ENCODE data around the gene CACNA1I.
A peak's percentile ranks its signal among the peaks of the same experiment; 100 is the strongest.

The CACNA1I gene

DNA sequence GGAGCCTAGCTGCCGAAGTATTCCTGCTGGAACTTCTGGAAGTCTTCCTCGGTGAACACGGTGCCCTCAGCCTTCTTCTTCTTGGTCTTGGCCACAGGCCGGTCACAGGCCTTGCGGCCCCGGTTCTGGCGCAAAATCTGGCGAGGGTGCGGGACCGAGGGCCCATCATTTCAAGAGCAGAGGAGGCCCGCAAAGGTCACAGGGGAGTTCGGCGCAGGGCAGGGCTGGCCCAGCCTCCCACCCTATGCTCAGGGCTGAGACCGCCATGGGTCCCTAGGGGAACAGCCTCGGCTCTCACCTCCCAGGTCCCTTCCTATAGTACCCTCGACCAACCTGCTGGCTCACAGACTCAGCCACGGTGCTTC lies 41.1 kb upstream of the CACNA1I start:
- H3K36me3 ChIP-seq (ENCODE audit: control insufficient read depth, insufficient read depth, low read length) = peaks cover 10% of the 10 kb centered on the region
- H3K4me3 ChIP-seq (replicated peaks; ENCODE audit: low read depth, low read length) = peak overlapping the region; percentile 32
- TF ChIP-seq, protein P1, sequence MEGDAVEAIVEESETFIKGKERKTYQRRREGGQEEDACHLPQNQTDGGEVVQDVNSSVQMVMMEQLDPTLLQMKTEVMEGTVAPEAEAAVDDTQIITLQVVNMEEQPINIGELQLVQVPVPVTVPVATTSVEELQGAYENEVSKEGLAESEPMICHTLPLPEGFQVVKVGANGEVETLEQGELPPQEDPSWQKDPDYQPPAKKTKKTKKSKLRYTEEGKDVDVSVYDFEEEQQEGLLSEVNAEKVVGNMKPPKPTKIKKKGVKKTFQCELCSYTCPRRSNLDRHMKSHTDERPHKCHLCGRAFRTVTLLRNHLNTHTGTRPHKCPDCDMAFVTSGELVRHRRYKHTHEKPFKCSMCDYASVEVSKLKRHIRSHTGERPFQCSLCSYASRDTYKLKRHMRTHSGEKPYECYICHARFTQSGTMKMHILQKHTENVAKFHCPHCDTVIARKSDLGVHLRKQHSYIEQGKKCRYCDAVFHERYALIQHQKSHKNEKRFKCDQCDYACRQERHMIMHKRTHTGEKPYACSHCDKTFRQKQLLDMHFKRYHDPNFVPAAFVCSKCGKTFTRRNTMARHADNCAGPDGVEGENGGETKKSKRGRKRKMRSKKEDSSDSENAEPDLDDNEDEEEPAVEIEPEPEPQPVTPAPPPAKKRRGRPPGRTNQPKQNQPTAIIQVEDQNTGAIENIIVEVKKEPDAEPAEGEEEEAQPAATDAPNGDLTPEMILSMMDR (IDR thresholded peaks at IDR 0.05; ENCODE audit: insufficient read depth, low read length, poor library complexity, severe bottlenecking) = no peak
- no peaks in the 10 kb centered on the region for H3K27me3 ChIP-seq (replicated peaks; ENCODE audit: control insufficient read depth, insufficient read depth, low read length)
- no peak for DNase-seq (ENCODE audit: extremely low read depth, insufficient read length)

DNA sequence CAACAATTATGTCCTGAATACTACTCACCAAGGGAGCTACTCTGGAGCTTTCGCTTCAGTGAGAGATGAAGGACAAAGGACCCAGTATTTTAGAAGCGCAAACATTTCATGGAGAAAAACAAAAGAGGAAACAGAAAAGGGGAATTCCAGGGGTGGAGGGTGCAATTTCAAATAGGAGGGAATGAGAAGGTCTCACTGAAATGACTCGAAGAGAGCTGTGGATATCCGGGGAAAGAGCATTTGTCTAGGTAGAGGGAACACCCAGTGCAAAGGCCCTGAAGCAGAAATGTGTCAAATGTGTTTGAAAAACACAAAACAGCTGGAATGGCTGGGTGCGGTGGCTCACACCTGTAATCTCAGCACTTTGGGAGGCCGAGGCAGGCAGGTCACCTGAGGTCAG lies 40.4 kb upstream of the CACNA1I start:
- DNase-seq (ENCODE audit: extremely low read depth, insufficient read length) = no peak
- TF ChIP-seq, protein P1 (IDR thresholded peaks at IDR 0.05; ENCODE audit: insufficient read depth, low read length, poor library complexity, severe bottlenecking) = no peak
- no peaks in the 10 kb centered on the region for H3K27me3 ChIP-seq (replicated peaks; ENCODE audit: control insufficient read depth, insufficient read depth, low read length)
- H3K36me3 ChIP-seq (ENCODE audit: control insufficient read depth, insufficient read depth, low read length) = peaks cover 7% of the 10 kb centered on the region
- H3K4me3 ChIP-seq (replicated peaks; ENCODE audit: low read depth, low read length) = peak overlapping the region; percentile 32

DNA sequence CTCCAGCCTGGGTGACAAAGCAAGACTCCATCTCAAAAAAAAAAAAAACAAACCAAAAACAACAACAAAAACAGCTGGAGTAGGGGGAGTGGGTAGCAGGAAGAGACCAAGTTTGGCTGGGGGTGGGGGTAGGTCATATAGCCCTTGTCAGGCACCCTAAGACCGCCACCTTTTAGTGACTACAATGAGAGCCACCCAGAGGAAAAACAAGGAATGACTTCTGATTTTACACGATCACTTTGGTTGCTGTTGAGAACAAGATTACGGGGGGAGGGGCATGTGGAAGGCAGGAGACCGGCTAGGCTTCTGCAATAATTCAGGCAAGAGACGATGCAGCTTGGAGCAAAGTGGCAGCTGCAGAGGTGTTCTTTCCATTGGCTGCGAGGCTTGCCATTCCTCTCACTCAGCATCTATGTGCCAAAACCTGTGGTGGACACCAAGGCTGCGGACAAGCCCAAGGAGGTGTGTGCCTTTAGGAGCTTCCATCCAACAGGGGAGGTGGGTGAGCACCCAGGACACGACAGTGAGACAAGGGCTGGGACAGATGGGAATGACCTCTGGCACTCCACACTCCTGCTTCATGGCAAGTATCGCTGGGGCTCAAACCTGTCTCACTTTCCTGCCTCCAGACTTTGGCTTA lies 39.7 kb upstream of the CACNA1I start:
- DNase-seq (ENCODE audit: extremely low read depth, insufficient read length) = no peak
- Histone ChIP-seq H3K4me3 (replicated peaks; ENCODE audit: low read depth, low read length) (peak overlapping the region; percentile 95), H3K27me3 (replicated peaks; ENCODE audit: control insufficient read depth, insufficient read depth, low read length) (no peaks in the 10 kb centered on the region), H3K36me3 (ENCODE audit: control insufficient read depth, insufficient read depth, low read length) (peaks cover 7% of the 10 kb centered on the region)
- TF ChIP-seq, protein P1 (IDR thresholded peaks at IDR 0.05; ENCODE audit: insufficient read depth, low read length, poor library complexity, severe bottlenecking) = no peak

DNA sequence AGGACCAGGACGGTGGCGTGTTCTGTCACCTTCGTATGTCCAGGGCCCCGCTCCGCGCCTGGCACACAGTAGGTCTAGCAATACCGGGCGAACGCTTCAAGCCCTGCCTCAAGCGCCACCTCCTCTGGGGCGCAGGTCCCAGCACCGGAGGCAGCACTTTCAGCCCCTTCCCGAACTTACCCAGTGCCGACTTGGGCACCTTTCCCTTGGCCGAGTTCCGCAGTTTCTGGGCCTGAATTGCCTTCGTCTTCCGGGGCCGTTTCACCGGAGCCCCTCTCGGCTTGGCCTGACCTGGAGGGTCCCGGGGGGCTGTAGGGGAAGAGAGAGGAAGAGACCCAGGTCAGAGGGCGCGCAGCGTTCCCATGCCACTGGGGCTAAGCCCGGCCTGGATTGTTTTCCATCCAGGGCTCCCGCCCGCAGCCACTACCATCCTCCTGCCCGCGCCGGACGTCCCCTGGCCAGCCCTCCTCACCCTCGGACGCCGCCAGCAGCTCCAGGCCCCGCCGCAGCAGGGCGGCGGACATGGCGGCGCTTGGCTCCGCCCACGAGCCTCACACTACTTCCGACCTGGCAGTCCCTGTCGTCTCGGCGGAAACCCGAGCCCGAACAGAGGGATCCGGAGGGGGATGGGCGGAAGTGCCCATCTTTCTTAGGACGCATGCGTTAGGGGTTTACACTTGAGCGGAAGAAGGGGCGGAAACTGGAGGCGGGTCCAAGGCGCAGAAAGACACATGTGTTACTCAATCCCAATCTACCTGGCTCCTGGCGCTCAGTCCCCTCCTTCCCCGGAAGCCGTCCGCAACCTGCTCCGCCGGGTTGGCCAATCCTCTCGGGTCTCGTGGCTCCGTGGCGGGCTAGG lies 38.1 kb upstream of the CACNA1I start, which contains the start of gene RPS19BP1:
TSS of gene RPS19BP1 (minus strand) at position 534 of the 859 bp plus-strand sequence. CDS start at position 524, 10 bp downstream.
- peak; percentile 99 for DNase-seq (ENCODE audit: extremely low read depth, insufficient read length)
- Histone ChIP-seq H3K27me3 (replicated peaks; ENCODE audit: control insufficient read depth, insufficient read depth, low read length) (no peaks in the 10 kb centered on the region), H3K4me3 (replicated peaks; ENCODE audit: low read depth, low read length) (peak within 1 kb of the TSS; percentile 95), H3K36me3 (ENCODE audit: control insufficient read depth, insufficient read depth, low read length) (peaks cover 7% of the 10 kb centered on the region)
- TF ChIP-seq, protein P1 (IDR thresholded peaks at IDR 0.05; ENCODE audit: insufficient read depth, low read length, poor library complexity, severe bottlenecking) = no peak

DNA sequence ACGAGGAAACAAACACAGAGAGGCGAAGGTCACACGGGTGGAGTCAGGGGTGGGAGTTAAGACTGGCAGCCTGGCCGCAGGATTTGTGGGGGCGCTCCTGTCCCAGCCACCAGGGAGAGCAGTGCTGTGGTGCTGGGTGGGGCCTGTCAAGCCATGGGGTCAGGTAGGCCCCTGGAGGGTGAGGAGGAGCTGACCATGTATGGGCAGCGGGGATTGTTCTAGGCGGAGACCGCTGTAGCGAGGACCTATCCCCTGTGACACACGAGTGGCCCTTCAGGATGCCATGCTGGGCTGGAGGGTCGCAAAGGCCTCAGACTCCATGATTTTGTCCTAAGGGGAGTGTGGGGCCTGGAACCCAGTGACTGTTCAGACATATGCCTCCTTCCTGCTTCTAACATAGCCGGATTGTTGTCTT lies 36.5 kb upstream of the CACNA1I start:
- TF ChIP-seq, protein P1 (IDR thresholded peaks at IDR 0.05; ENCODE audit: insufficient read depth, low read length, poor library complexity, severe bottlenecking) = no peak
- H3K36me3 ChIP-seq (ENCODE audit: control insufficient read depth, insufficient read depth, low read length) = peaks cover 7% of the 10 kb centered on the region
- no peaks in the 10 kb centered on the region for H3K27me3 ChIP-seq (replicated peaks; ENCODE audit: control insufficient read depth, insufficient read depth, low read length)
- H3K4me3 ChIP-seq (replicated peaks; ENCODE audit: low read depth, low read length) = no peak overlapping the region
- no peak for DNase-seq (ENCODE audit: extremely low read depth, insufficient read length)
